Activated CD4-positive, alpha-beta T cell treated with anti-CD3 and anti-CD28 coated beads, Interleukin-2, Interleukin-6, amounts not matched to agents 100 ng/mL and 50 ng/mL, durations not matched to agents 16 hours and 8 hours (primary cell): ENCODE results near the gene IRAK2.
"Not testable (repeated sequence)": the region's sequence is repeated elsewhere in the genome, so short reads cannot be mapped to it uniquely, and the experiment has no call there.

Experiments
- DNase-seq: peaks from one replicate; pipeline ENCODE4 v3.0.0-alpha.2; 2020

IRAK2 gene

GRCh38 chr3:10260211-10260701 lies 95.5 kb downstream of the IRAK2 start:
- DNase-seq = no peak

DNA sequence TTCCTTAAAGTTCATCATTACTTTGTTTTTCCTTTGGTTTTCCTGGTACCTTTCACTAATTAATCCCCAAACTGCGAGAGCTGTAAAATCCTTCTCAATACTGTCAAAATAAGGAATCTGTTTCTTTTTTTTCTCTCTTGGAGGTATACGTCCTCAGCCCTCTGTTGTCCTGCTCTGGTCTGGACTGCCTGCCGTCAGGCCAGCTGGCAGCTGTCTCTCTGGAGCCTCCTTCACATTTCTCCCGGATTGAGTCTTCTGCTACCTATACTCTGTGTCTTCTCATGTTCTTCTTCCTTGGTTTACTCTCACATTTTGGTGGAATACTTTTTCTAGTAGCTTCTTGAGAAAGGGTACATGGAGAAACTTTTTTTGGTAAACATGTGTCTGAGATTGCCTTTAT lies 97.3 kb downstream of the IRAK2 start:
- no peak for DNase-seq

GRCh38 chr3:10263646-10264363 lies 99.1 kb downstream of the IRAK2 start:
- DNase-seq = peak; percentile 71

DNA sequence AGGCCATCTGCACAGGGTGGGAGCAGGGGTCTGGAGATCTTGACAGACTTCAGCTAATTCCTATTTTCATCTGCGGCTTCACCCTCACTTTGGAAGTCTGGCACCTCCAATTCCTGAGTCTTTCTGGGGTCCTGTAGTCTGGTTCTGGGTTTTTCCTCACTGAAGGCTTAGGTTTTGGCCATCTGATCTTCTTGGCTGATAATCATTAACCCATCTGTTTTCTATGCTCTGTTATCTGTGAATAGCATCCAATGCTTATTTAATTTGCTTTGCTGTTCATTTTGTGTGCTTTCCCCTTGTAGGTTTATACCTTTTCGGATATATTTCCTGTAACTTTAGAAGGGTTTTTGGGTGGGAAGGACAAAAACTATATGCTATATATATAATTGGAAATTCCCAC lies 101.1 kb downstream of the IRAK2 start:
- DNase-seq = no peak

DNA sequence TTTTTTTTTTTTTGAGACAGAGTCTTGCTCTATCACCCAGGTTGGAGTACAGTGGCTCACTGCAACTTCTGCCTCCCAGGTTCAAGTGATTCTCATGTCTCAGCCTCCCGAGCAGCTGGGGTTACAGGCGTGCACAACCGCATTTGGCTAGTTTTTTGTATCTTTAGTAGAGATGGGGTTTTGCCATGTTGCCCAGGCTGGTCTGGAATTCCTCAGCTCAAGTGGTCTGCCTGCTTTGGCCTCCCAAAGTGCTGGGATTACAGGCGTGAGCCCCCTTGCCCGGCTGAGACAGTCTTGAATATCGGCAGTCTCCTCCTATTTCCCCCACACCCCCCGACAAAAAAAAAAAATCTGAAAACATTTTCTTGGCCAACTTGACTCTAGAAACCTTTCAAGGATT lies 102.2 kb downstream of the IRAK2 start:
- DNase-seq = not testable (repeated sequence)

GRCh38 chr3:10268116-10268515 lies 103.4 kb downstream of the IRAK2 start:
- no peak for DNase-seq

GRCh38 chr3:10268930-10269329 lies 104.2 kb downstream of the IRAK2 start:
- DNase-seq = no peak

DNA sequence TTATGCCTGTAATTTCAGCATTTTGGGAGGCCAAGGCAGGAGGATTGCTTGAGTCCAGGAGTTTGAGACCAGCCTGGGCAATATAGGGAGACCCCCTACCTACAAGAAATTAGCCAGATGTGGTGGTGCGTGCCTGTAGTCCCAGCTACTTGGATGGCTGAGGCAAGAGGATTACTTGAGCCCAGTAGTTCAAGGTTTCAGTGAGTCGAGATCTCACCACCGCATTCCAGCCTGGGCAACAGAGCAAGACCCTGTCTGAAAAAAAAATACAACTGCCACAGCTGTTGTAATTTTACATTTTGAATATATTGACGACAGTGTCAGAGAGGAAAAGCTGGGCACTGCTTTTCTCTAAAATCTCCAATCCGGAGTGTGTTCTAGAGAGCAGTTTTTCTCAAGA lies 104.7 kb downstream of the IRAK2 start:
- DNase-seq = no peak

DNA sequence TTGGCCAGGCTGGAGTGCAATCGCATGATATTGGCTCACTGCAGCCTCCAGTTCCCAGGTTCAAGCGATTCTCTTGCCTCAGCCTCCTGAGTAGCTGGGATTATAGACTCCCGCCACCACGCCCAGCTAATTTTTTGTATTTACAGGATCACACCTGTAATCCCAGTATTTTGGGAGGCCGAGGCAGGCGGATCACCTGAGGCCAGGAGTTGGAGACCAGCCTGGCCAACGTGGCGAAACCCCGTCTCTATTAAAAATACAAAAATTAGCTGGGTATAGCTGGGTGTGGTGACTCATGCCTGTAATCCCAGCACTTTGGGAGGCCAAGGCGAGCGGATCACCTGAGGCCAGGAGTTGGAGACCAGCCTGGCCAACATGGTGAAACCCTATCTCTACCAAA lies 107.8 kb downstream of the IRAK2 start:
- not testable (repeated sequence) for DNase-seq

- no peak for DNase-seq
Observed at GRCh38 chr3:10272977-10273376, 108.3 kb downstream of the IRAK2 start.

GRCh38 chr3:10273702-10274305 lies 109.1 kb downstream of the IRAK2 start:
- DNase-seq = no peak

DNA sequence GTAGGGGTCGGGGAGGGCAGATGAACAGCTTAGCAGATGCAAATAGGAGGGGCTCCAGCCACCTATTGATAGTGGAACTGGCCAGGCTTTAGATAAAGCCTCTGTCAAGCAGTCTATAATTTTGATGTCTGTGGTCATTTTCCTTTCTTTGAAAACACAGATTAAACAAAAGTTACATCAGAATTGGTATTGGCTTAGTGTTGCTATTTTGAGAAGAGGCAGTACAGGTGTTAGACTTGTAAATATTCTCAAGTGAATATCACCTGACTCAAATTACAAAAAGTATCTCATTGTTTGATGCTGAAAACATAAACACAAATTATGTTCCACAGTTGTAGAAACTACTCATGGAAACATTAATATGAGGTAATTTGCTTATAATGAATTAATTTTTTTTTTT lies 109.9 kb downstream of the IRAK2 start:
- DNase-seq = no peak

GRCh38 chr3:10277115-10277625 lies 112.5 kb downstream of the IRAK2 start:
- DNase-seq = no peak

- no peak for DNase-seq
Observed at GRCh38 chr3:10278501-10278900, 113.8 kb downstream of the IRAK2 start.

DNA sequence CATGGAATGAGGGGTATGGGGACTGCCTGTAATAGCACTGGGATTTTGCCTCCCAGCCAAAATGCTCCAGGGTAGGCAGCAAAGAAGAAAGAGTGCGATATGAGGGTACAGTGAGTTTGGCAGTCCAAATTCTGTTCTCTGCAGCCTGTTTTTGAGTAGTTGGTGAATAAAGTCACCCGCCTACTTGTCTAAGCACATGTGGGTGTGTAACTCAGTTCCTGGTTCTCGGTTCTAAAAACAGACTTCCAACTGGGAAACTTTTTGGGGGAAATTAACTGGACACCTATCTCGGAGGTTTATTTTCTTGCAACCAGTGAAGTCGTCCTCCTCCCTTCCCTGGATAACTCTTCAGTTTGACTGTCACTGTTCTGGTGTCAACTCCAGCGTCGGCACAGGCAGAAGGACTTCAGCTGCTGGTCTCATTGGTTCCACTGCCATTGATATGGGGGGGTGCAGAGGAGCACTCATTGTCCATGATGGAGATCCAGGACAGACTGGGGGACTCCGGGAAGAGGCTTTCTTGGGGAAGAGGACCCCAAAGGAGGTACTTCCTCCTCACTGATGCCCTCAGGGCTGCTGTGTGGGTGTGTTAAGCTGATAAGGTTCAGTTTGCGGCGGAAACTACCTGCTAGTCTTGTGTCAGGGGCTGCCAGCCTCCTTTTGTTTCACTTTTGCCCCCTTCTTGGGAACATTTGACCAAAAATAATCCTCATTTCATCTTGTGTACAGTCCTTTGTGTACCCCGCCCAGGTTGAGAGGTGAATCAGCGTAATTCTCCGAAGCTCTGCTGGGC lies 114.9 kb downstream of the IRAK2 start:
- no peak for DNase-seq

DNA sequence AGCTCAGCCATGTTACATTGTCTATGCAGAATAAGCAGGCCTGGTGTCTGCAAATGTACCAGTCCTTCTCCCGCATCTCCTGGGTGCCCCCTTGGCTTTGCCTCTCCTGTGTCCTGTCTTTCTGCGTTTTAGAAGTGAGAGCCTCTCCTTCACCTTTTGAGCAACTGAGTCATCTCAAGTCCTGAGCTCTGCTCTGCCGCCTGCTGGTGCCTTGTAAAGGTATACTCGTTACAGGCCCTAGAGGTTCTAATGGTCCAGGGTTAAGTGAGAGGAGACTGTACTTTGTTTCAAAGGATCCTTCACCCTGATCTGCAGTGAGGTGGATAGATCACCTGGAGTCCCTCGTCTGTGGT lies 115.4 kb downstream of the IRAK2 start:
- DNase-seq = no peak

DNA sequence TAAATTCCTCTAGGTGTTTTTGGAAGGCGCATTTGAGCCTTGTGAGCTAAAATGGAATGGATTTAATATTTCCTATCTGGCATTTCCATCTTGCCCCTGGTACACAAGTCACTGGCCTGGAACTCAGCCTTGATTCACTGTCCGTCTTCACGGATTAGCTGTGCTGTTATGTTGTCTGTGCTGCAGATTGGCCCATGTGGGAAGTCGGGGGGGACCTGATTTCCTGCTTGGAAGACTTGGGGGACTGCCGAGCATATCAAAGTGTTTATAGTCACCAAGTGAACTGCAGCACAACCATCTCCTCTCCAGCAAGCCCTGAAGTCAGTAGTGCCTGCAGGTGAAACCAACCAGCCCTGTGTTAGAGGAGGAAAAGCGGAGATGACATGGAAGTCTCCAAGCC lies 115.9 kb downstream of the IRAK2 start:
- no peak for DNase-seq

DNA sequence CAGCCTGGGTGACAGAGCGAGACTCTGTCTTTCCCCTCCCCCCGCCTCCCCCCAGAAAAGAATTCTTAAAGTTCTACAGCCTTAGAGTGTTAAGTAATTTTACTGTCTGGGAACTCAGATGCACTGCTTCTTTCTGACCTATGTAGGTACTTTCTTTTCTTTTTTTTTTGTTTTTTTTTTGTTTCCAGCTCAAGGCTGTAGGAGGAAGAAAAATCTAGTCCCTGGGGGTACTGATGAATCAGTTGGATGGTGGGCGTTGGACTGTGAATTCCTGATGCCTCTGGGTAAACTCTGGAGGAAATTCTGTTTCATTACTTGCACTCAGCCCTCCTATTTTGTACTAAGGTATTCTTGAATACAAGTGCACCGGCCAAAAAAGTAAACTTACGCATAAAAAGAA lies 117.2 kb downstream of the IRAK2 start:
- DNase-seq = no peak

- DNase-seq = no peak
Observed at GRCh38 chr3:10283638-10284037, 118.9 kb downstream of the IRAK2 start.

- peak; percentile 78 for DNase-seq
Observed at GRCh38 chr3:10284496-10284895, 119.8 kb downstream of the IRAK2 start.

- no peak for DNase-seq
Observed at GRCh38 chr3:10285272-10286132, 120.8 kb downstream of the IRAK2 start.

DNA sequence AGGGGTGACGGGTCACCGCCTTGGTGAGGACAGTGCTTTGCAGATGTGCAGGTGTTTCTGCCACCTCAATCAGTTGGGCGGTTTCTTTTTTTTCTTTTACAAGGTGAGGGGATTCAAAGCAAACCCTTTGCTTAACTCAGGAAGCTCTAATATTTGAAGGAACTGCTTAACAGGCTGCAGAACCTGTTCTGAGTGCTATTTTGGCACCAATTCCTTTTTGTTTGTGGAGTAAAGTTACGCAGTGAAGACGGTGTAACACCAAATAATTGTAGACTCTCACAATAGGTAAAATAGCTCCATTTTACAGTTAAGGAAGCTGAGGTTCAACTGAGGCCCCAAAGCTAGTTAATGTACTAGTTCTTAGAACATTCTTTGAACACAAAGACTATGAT lies 121.4 kb downstream of the IRAK2 start:
- DNase-seq = no peak
